DMS 273 (cell line): ENCODE measurements around the gene ITGAD.

Source experiments
- DNase-seq: peaks from one replicate; lab custom pipeline; 2025; ENCODE audit not compliant: unreplicated experiment; lab: John Stamatoyannopoulos, UW

The ITGAD gene

GRCh38 chr16:31393056-31393455 lies at the start of gene ITGAD:
Gene ITGAD, plus strand, starts transcription at chr16:31393335. Its CDS starts 26 bp downstream, at chr16:31393361.
- no peak for DNase-seq

GRCh38 chr16:31344712-31345111 lies 48.4 kb upstream of the ITGAD start:
- no peak for DNase-seq

GRCh38 chr16:31347445-31347844 lies 45.7 kb upstream of the ITGAD start:
- DNase-seq = no peak

GRCh38 chr16:31348579-31348978 lies 44.6 kb upstream of the ITGAD start:
- no peak for DNase-seq

GRCh38 chr16:31350275-31351005 lies 42.7 kb upstream of the ITGAD start:
- DNase-seq = no peak

GRCh38 chr16:31351246-31351941 lies 41.7 kb upstream of the ITGAD start:
- no peak for DNase-seq

GRCh38 chr16:31351942-31352325 lies 41.2 kb upstream of the ITGAD start:
- DNase-seq = no peak

GRCh38 chr16:31352376-31353115 lies 40.6 kb upstream of the ITGAD start:
- no peak for DNase-seq

- DNase-seq = peak; percentile 27
Measured at GRCh38 chr16:31354394-31355291, 38.5 kb upstream of the ITGAD start, which contains the start of gene ITGAX. Gene ITGAX, plus strand, starts transcription at chr16:31355176. Its CDS starts 79 bp downstream, at chr16:31355255.

GRCh38 chr16:31355431-31356100 lies 37.6 kb upstream of the ITGAD start:
- DNase-seq = no peak

- no peak for DNase-seq
Measured at GRCh38 chr16:31356566-31357323, 36.4 kb upstream of the ITGAD start.

GRCh38 chr16:31357324-31358109 lies 35.6 kb upstream of the ITGAD start:
- peak; percentile 33 for DNase-seq

- DNase-seq = no peak
Measured at GRCh38 chr16:31360251-31360650, 32.9 kb upstream of the ITGAD start.

- DNase-seq = no peak
Measured at GRCh38 chr16:31361201-31362110, 31.7 kb upstream of the ITGAD start.

GRCh38 chr16:31362476-31363405 lies 30.4 kb upstream of the ITGAD start:
- DNase-seq = no peak

GRCh38 chr16:31363721-31364120 lies 29.4 kb upstream of the ITGAD start:
- no peak for DNase-seq

- no peak for DNase-seq
Measured at GRCh38 chr16:31364421-31364820, 28.7 kb upstream of the ITGAD start.
